MCF 10A (cell line): ENCODE data around the gene COL4A6. TPM values are rescaled to one million over a fixed set of nuclear protein-coding genes. Genes with fewer than 3 reads are reported as not detected.

Experiments
- BruUV-seq: library from RNA; stranded (reverse); fragments of 400-500 nt; replicated peaks from 2 replicates; lab custom pipeline; 2021; lab: Mats Ljungman, UMichigan
- CTCF ChIA-PET: fragments of 300-600 bp; sonication (Branson Sonifier 250); formaldehyde crosslinking; extraction: SDS; loops from one replicate; lab custom pipeline; 2021; ENCODE audit warnings: antibody characterized with exemption, inconsistent platforms; lab: Yijun Ruan, JAX
- POLR2A ChIA-PET: fragments of 300-600, 350-650 bp; sonication (Branson Sonifier 250); formaldehyde crosslinking; extraction: SDS; loops from one replicate; lab custom pipeline; 2020; ENCODE audit warnings: antibody characterized with exemption, inconsistent platforms; lab: Yijun Ruan, JAX
- DNase-seq: peaks from one replicate; pipeline ENCODE4 v3.0.0-alpha.2; 2018; ENCODE audit not compliant: unreplicated experiment
- H3K27ac Mint-ChIP-seq: one replicate; pipeline ENCODE4 v1.8.0; 2022; ENCODE audit warnings: mild to moderate bottlenecking, low read depth, mixed read lengths; ENCODE audit not compliant: unreplicated experiment
- H3K27me3 Mint-ChIP-seq: one replicate; pipeline ENCODE4 v1.8.0; 2022; ENCODE audit warnings: mixed read lengths; ENCODE audit not compliant: insufficient read depth, unreplicated experiment
- H3K36me3 Mint-ChIP-seq: one replicate; pipeline ENCODE4 v1.8.0; 2022; ENCODE audit warnings: mild to moderate bottlenecking, moderate library complexity, mixed read lengths; ENCODE audit not compliant: insufficient read depth, unreplicated experiment
- H3K4me1 Mint-ChIP-seq: one replicate; pipeline ENCODE4 v1.8.0; 2022; ENCODE audit warnings: mixed read lengths; ENCODE audit not compliant: insufficient read depth, unreplicated experiment
- H3K4me3 Mint-ChIP-seq: one replicate; pipeline ENCODE4 v1.8.0; 2022; ENCODE audit warnings: mild to moderate bottlenecking, moderate library complexity, mixed read lengths; ENCODE audit not compliant: unreplicated experiment
- H3K9me3 Mint-ChIP-seq: one replicate; pipeline ENCODE4 v1.8.0; 2022; ENCODE audit warnings: mixed read lengths; ENCODE audit not compliant: unreplicated experiment
- intact Hi-C: fragments of 100-400 bp; cut with micrococcal nuclease; formaldehyde crosslinking; loops from 2 replicates; pipeline ENCODE4 v1.14.1; 2022
- total RNA-seq: library from RNA; stranded (reverse); gene quantifications from 2 replicates; pipeline ENCODE4 v1.2.3, GENCODE V29; 2022
- TF ChIP-seq, protein P1 (sequence below): fragments of 200-600 bp; IDR thresholded peaks from one replicate; pipeline ENCODE4 v1.8.0; 2022; ENCODE audit warnings: antibody characterized with exemption, mild to moderate bottlenecking; ENCODE audit not compliant: unreplicated experiment

Gene COL4A6
- total RNA-seq, 1 experiment from 2014 or later, result 58.3 TPM

DNA sequence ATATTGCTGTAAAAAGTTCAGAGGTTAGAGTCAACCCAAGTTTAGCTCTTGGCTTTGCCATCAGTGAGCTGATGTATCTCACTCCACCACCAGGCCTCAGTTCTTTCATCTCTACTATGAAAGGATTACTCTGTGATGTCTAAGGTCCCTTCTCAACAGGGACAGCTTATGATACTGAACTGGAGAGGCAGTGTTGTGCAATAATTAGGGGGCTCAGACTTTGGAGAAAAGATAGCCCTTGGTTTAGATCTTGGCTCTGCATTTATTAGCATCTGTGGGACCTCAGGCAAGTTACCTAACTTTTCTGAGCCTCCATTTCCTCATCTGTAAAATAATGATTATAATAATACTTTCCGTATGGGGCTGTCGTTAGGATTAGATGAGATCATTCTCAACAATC lies 89.0 kb downstream of the COL4A6 start:
- Mint-ChIP-seq H3K27ac (no peak overlapping the region), H3K4me3 (no peak overlapping the region), H3K4me1 (no peaks in the 10 kb centered on the region), H3K27me3 (peaks cover 73% of the 10 kb centered on the region), H3K36me3 (no peaks in the 10 kb centered on the region), H3K9me3 (no peaks in the 10 kb centered on the region)
- CTCF ChIA-PET, result interaction anchor here (1.6 kb wide), 1 partner anchor 9 kb away, joined by 3 read pairs; no protein-coding TSS in a partner anchor
- TF ChIP-seq, protein P1, sequence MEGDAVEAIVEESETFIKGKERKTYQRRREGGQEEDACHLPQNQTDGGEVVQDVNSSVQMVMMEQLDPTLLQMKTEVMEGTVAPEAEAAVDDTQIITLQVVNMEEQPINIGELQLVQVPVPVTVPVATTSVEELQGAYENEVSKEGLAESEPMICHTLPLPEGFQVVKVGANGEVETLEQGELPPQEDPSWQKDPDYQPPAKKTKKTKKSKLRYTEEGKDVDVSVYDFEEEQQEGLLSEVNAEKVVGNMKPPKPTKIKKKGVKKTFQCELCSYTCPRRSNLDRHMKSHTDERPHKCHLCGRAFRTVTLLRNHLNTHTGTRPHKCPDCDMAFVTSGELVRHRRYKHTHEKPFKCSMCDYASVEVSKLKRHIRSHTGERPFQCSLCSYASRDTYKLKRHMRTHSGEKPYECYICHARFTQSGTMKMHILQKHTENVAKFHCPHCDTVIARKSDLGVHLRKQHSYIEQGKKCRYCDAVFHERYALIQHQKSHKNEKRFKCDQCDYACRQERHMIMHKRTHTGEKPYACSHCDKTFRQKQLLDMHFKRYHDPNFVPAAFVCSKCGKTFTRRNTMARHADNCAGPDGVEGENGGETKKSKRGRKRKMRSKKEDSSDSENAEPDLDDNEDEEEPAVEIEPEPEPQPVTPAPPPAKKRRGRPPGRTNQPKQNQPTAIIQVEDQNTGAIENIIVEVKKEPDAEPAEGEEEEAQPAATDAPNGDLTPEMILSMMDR, result no peak
- no peak for DNase-seq
- POLR2A ChIA-PET, result interaction anchor here (1.1 kb wide), 1 partner anchor 12 kb away, joined by 3 read pairs; no protein-coding TSS in a partner anchor
- intact Hi-C loops, result no loop called here
- BruUV-seq, result no TSS peak

DNA sequence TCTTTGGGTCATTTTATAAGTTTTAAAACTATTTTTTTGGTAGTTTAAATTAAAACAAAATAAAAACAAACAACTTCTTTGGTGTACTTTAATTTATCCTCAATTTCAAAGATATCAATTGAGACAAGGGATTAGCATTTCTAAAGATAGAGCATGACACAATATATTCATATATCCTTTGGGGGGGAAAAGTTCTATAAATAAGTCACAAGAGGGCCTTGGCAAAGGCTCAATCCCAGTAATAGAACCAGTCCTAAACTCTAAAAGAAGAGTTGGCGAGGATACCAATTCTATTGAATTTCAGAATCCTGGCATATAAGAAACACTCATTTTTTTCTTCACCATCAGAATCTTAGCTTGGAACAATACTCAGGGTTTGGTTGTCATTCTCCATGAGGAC lies 89.7 kb downstream of the COL4A6 start:
- H3K36me3 Mint-ChIP-seq, result no peaks in the 10 kb centered on the region
- intact Hi-C loops, result no loop called here
- H3K4me1 Mint-ChIP-seq, result no peaks in the 10 kb centered on the region
- H3K9me3 Mint-ChIP-seq, result no peaks in the 10 kb centered on the region
- no peak overlapping the region for H3K27ac Mint-ChIP-seq
- BruUV-seq, result no TSS peak
- TF ChIP-seq, protein P1, result no peak
- no peak overlapping the region for H3K4me3 Mint-ChIP-seq
- ChIA-PET CTCF (interaction anchor here (1.5 to 1.6 kb wide), 2 partner anchors 9 to 124 kb away, joined by 3 to 4 read pairs; no protein-coding TSS in a partner anchor), POLR2A (no interaction called here)
- DNase-seq, result no peak
- peaks cover 75% of the 10 kb centered on the region for H3K27me3 Mint-ChIP-seq

DNA sequence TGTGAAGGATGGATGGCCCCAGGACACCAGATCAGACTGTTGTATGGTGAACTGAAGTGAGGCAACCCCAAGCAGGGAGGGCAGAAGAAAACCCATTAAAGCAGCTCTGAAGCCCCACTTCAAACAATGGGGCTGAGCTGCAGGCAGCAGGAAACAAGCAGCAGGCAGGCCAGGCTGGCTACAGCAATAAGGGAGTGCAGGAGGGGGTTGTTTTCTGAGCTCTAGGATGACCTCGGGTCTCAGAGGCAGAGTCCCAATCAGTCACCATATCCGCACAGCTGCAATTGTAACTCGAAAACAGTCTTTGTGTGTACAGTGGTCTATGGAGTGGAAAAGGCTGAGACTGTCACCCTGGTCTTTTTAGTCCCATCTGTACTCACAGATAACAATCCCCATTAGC lies 90.4 kb downstream of the COL4A6 start:
- intact Hi-C loops, result no loop called here
- H3K4me1 Mint-ChIP-seq, result no peaks in the 10 kb centered on the region
- DNase-seq, result no peak
- POLR2A ChIA-PET, result no interaction called here
- H3K4me3 Mint-ChIP-seq, result no peak overlapping the region
- no peak overlapping the region for H3K27ac Mint-ChIP-seq
- TF ChIP-seq, protein P1, result no peak
- H3K9me3 Mint-ChIP-seq, result no peaks in the 10 kb centered on the region
- CTCF ChIA-PET, result interaction anchor here (1.5 kb wide), 1 partner anchor 124 kb away, joined by 4 read pairs; no protein-coding TSS in a partner anchor
- H3K27me3 Mint-ChIP-seq, result peaks cover 75% of the 10 kb centered on the region
- H3K36me3 Mint-ChIP-seq, result no peaks in the 10 kb centered on the region
- BruUV-seq, result no TSS peak

DNA sequence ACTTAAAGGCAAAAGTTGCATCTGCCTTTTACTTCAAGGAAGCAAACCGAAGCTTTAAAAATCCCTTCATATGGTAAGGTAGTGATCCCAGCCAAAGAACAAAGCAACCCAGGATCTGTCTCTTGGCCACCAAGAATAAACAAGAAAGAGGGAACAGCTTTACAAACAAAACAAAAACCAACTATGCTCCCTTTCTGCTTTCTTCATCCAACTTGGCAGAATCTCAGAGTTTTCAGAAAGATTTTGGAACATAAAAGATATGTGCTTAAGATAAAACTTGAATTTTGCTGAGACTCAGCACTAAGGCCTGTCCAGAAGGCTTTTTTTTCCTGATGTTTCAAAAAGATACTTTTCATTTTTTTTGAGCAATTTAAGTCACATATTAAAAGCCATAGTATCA lies 94.0 kb downstream of the COL4A6 start:
- Mint-ChIP-seq H3K4me3 (no peak overlapping the region), H3K9me3 (no peaks in the 10 kb centered on the region), H3K4me1 (peaks cover 3% of the 10 kb centered on the region), H3K27ac (no peak overlapping the region), H3K36me3 (no peaks in the 10 kb centered on the region), H3K27me3 (peaks cover 72% of the 10 kb centered on the region)
- no TSS peak for BruUV-seq
- intact Hi-C loops, result no loop called here
- ChIA-PET CTCF (no interaction called here), POLR2A (no interaction called here)
- TF ChIP-seq, protein P1, result no peak
- no peak for DNase-seq
